ENCODE results near the gene PRSS36.
"Not testable (repeated sequence)": the region's sequence is repeated elsewhere in the genome, so short reads cannot be mapped to it uniquely, and the experiment has no call there.

PRSS36 gene

GRCh38 chr16:31120129-31120528 is 29.7 kb downstream of the PRSS36 start:
- no peak for DNase-seq (ENCODE audit: low read depth)

GRCh38 chr16:31118223-31119155 is 31.4 kb downstream of the PRSS36 start:
- no peak for DNase-seq (ENCODE audit: low read depth)

- DNase-seq (ENCODE audit: low read depth): peak; percentile 95
These were observed 32.3 kb downstream of the PRSS36 start, which contains the start of gene KAT8 for GRCh38 chr16:31117384-31118222. KAT8 (plus strand) TSS chr16:31117664; CDS start chr16:31117682, 18 bp downstream.

- DNase-seq (ENCODE audit: low read depth): no peak
These were observed 35.4 kb downstream of the PRSS36 start for GRCh38 chr16:31114468-31114867.

GRCh38 chr16:31113121-31114120 is 36.4 kb downstream of the PRSS36 start:
- no peak for DNase-seq (ENCODE audit: low read depth)

- no peak for DNase-seq (ENCODE audit: low read depth)
These were observed 37.2 kb downstream of the PRSS36 start for GRCh38 chr16:31112711-31113110.

GRCh38 chr16:31111881-31112466 is 37.9 kb downstream of the PRSS36 start:
- DNase-seq (ENCODE audit: low read depth): no peak

GRCh38 chr16:31110106-31111034 is 39.5 kb downstream of the PRSS36 start:
- no peak for DNase-seq (ENCODE audit: low read depth)

GRCh38 chr16:31109622-31110021 is 40.2 kb downstream of the PRSS36 start:
- no peak for DNase-seq (ENCODE audit: low read depth)

GRCh38 chr16:31108794-31109558 is 40.9 kb downstream of the PRSS36 start:
- DNase-seq (ENCODE audit: low read depth): no peak

- peak; percentile 79 for DNase-seq (ENCODE audit: low read depth)
These were observed 41.7 kb downstream of the PRSS36 start, which contains the start of gene BCKDK for GRCh38 chr16:31108035-31108793. BCKDK (plus strand) TSS chr16:31108386; CDS start chr16:31109224, 838 bp downstream.

- DNase-seq (ENCODE audit: low read depth): peak; percentile 36
These were observed 42.4 kb downstream of the PRSS36 start for GRCh38 chr16:31107465-31107867.

- DNase-seq (ENCODE audit: low read depth): no peak
These were observed 43.1 kb downstream of the PRSS36 start for GRCh38 chr16:31106509-31107464.

GRCh38 chr16:31105677-31106213 is 44.1 kb downstream of the PRSS36 start:
- peak; percentile 85 for DNase-seq (ENCODE audit: low read depth)

- not testable (repeated sequence) for DNase-seq (ENCODE audit: low read depth)
These were observed 48.8 kb downstream of the PRSS36 start for GRCh38 chr16:31100876-31101641.
